ENCODE measurements around the gene EPAS1. TPM values are rescaled to one million over a fixed set of nuclear protein-coding genes. Genes with fewer than 3 reads are reported as not detected.
"Not testable (repeated sequence)": the region's sequence is repeated elsewhere in the genome, so short reads cannot be mapped to it uniquely, and the experiment has no call there.

The EPAS1 gene
- total RNA-seq, 1 experiment from 2014 or later: 77.3 TPM

- intact Hi-C loops (cut with micrococcal nuclease; ENCODE audit: unreplicated experiment): no loop called here
- Histone ChIP-seq H3K36me3 (ENCODE audit: control insufficient read depth, insufficient read depth, low read length) (no peaks in the 10 kb centered on the region), H3K27me3 (replicated peaks; ENCODE audit: control insufficient read depth, insufficient read depth, low read length) (no peaks in the 10 kb centered on the region), H3K4me3 (ENCODE audit: low read depth, low read length) (no peak overlapping the region), H3K4me1 (no peaks in the 10 kb centered on the region; the same call in 1 of the 2 replicates), H3K9me3 (no peaks in the 10 kb centered on the region)
- POLR2A ChIA-PET: no interaction called here
- no peak for DNase-seq
- Mint-ChIP-seq H3K36me3 (ENCODE audit: insufficient read depth, unreplicated experiment) (peaks cover 13% of the 10 kb centered on the region), H3K4me3 (ENCODE audit: unreplicated experiment) (no peak overlapping the region), H3K27me3 (ENCODE audit: insufficient read depth, unreplicated experiment) (no peaks in the 10 kb centered on the region), H3K27ac (ENCODE audit: unreplicated experiment) (no peak overlapping the region), H3K9me3 (ENCODE audit: unreplicated experiment) (no peaks in the 10 kb centered on the region), H3K4me1 (ENCODE audit: low read depth, unreplicated experiment) (peaks cover 7% of the 10 kb centered on the region)
- CTCF ChIA-PET: no interaction called here
- no peak for TF ChIP-seq CTCF (IDR thresholded peaks at IDR 0.05; ENCODE audit: insufficient read depth in 1 of 2, low read depth in 1 of 2, low read length in 1 of 2, severe bottlenecking in 1 of 2, unreplicated experiment in 1 of 2)
- BruUV-seq (replicated peaks): no TSS peak
These were observed 96.2 kb downstream of the EPAS1 start for GRCh38 chr2:46393347-46393820.

GRCh38 chr2:46393865-46394264, 96.7 kb downstream of the EPAS1 start:
- Mint-ChIP-seq H3K9me3 (ENCODE audit: unreplicated experiment) (no peaks in the 10 kb centered on the region), H3K36me3 (ENCODE audit: insufficient read depth, unreplicated experiment) (peaks cover 13% of the 10 kb centered on the region), H3K27ac (ENCODE audit: unreplicated experiment) (no peak overlapping the region), H3K4me1 (ENCODE audit: low read depth, unreplicated experiment) (peaks cover 7% of the 10 kb centered on the region), H3K4me3 (ENCODE audit: unreplicated experiment) (no peak overlapping the region), H3K27me3 (ENCODE audit: insufficient read depth, unreplicated experiment) (no peaks in the 10 kb centered on the region)
- TF ChIP-seq CTCF (IDR thresholded peaks at IDR 0.05; ENCODE audit: insufficient read depth in 1 of 2, low read depth in 1 of 2, low read length in 1 of 2, severe bottlenecking in 1 of 2, unreplicated experiment in 1 of 2): no peak
- Histone ChIP-seq H3K4me1 (no peaks in the 10 kb centered on the region; the same call in 1 of the 2 replicates), H3K9me3 (no peaks in the 10 kb centered on the region), H3K27me3 (replicated peaks; ENCODE audit: control insufficient read depth, insufficient read depth, low read length) (no peaks in the 10 kb centered on the region), H3K36me3 (ENCODE audit: control insufficient read depth, insufficient read depth, low read length) (no peaks in the 10 kb centered on the region), H3K4me3 (ENCODE audit: low read depth, low read length) (no peak overlapping the region)
- intact Hi-C loops (cut with micrococcal nuclease; ENCODE audit: unreplicated experiment): no loop called here
- CTCF ChIA-PET: no interaction called here
- DNase-seq: no peak
- BruUV-seq (replicated peaks): no TSS peak
- POLR2A ChIA-PET: no interaction called here

- no peaks in the 10 kb centered on the region for H3K4me1 Mint-ChIP-seq (ENCODE audit: low read depth, unreplicated experiment)
- H3K4me3 Mint-ChIP-seq (ENCODE audit: unreplicated experiment): no peak overlapping the region
- H3K27ac Mint-ChIP-seq (ENCODE audit: unreplicated experiment): no peak overlapping the region
- no peaks in the 10 kb centered on the region; the same call in 1 of the 2 replicates for H3K4me1 ChIP-seq
- BruUV-seq (replicated peaks): no TSS peak
- H3K27me3 Mint-ChIP-seq (ENCODE audit: insufficient read depth, unreplicated experiment): no peaks in the 10 kb centered on the region
- intact Hi-C loops (cut with micrococcal nuclease; ENCODE audit: unreplicated experiment): no loop called here
- no peak for DNase-seq
- H3K27me3 ChIP-seq (replicated peaks; ENCODE audit: control insufficient read depth, insufficient read depth, low read length): no peaks in the 10 kb centered on the region
- no peaks in the 10 kb centered on the region for H3K9me3 Mint-ChIP-seq (ENCODE audit: unreplicated experiment)
- peaks cover 6% of the 10 kb centered on the region for H3K36me3 Mint-ChIP-seq (ENCODE audit: insufficient read depth, unreplicated experiment)
- no peaks in the 10 kb centered on the region for H3K36me3 ChIP-seq (ENCODE audit: control insufficient read depth, insufficient read depth, low read length)
- no peak for TF ChIP-seq CTCF (IDR thresholded peaks at IDR 0.05; ENCODE audit: insufficient read depth in 1 of 2, low read depth in 1 of 2, low read length in 1 of 2, severe bottlenecking in 1 of 2, unreplicated experiment in 1 of 2)
- H3K9me3 ChIP-seq: no peaks in the 10 kb centered on the region
- POLR2A ChIA-PET: no interaction called here
- no peak overlapping the region for H3K4me3 ChIP-seq (ENCODE audit: low read depth, low read length)
- CTCF ChIA-PET: no interaction called here
These were observed 97.7 kb downstream of the EPAS1 start for GRCh38 chr2:46394649-46395510.

- H3K4me3 Mint-ChIP-seq (ENCODE audit: unreplicated experiment); H3K4me1 ChIP-seq; H3K4me3 ChIP-seq (ENCODE audit: low read depth, low read length); BruUV-seq (replicated peaks); H3K9me3 Mint-ChIP-seq (ENCODE audit: unreplicated experiment); H3K27me3 Mint-ChIP-seq (ENCODE audit: insufficient read depth, unreplicated experiment); H3K36me3 ChIP-seq (ENCODE audit: control insufficient read depth, insufficient read depth, low read length); H3K36me3 Mint-ChIP-seq (ENCODE audit: insufficient read depth, unreplicated experiment); POLR2A ChIA-PET; DNase-seq; H3K9me3 ChIP-seq; H3K4me1 Mint-ChIP-seq (ENCODE audit: low read depth, unreplicated experiment); CTCF ChIA-PET; H3K27ac Mint-ChIP-seq (ENCODE audit: unreplicated experiment); H3K27me3 ChIP-seq (replicated peaks; ENCODE audit: control insufficient read depth, insufficient read depth, low read length); intact Hi-C loops (cut with micrococcal nuclease; ENCODE audit: unreplicated experiment): not testable (repeated sequence)
These were observed 98.5 kb downstream of the EPAS1 start for GRCh38 chr2:46395730-46396129.
